Left renal cortex interstitium (tissue), 4 donors: ENCODE data around the gene ZNF691. TPM values are rescaled to one million over a fixed set of nuclear protein-coding genes. Genes with fewer than 3 reads are reported as not detected.
A peak's percentile ranks its signal among the peaks of the same experiment; 100 is the strongest.

Experiments
- DNase-seq, 4 donors: peaks; one replicate each; pipeline ENCODE4 v3.0.0-alpha.2; 2013; ENCODE audit warnings: low read depth in 4 of 4, low spot score in 2 of 4, missing footprints in 1 of 4
- polyA plus RNA-seq, 4 donors: library from polyadenylated mRNA; unstranded; fragments of 120-200 nt; gene quantifications; one replicate each; pipeline ENCODE4 v1.2.1, GENCODE V29; 2013; ENCODE audit not compliant: insufficient read length in 4 of 4

The ZNF691 gene
- polyA plus RNA-seq, 4 donors = 18.2 to 23.6 (median 19.3) TPM

GRCh38 chr1:42831273-42831672, 15.1 kb upstream of the ZNF691 start:
- no peak for DNase-seq

DNA sequence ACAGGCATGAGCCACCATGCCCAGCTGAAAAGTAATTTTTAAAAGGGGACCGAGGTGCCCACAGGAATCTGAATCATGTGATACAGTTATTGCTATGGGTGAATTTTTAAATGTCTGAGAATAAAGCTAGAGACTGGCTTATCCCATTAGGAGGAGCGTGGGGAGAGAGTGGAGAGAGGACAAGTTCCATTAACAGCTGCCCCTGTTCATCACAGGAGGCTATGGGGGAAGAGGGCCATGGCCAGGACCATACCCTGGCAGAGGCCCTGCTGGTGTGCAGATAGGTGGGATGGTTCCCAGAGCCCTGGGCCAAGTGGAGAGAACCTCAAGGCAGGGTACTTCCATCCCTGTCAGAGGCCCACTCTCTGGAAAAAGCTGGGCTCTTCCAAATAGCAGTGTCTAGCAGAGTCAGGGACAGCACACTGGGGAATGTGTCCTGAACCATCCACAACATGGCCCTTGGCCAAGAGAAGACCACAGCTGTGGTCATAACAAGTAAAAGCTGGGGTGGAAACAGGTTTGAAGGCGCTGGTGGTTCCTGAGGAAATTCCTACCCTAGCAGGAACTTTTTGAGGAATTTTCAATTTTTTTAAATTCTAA, 13.7 kb upstream of the ZNF691 start:
- no peak for DNase-seq

DNA sequence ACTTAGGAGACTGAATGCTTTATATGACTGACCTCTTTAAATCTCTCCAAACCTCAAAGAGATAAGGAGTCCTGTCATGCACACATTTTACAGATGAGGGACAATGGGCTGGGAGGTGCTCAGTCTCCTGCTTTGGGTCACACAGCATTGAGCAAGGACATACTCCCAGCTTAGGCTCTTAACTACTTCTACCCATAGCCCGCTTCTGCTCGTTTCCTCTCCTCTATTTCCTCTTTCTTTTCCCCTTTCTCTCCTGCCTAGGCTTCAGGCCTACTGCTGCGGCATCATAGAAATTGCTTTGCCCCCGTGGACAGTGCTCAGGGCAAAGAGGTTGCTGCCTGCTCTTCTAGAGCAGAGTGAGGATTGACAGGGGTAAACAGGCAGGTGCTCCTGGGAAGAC, 12.4 kb upstream of the ZNF691 start:
- DNase-seq = no peak

- no peak for DNase-seq
These were observed 11.6 kb upstream of the ZNF691 start for GRCh38 chr1:42834803-42835202.

DNA sequence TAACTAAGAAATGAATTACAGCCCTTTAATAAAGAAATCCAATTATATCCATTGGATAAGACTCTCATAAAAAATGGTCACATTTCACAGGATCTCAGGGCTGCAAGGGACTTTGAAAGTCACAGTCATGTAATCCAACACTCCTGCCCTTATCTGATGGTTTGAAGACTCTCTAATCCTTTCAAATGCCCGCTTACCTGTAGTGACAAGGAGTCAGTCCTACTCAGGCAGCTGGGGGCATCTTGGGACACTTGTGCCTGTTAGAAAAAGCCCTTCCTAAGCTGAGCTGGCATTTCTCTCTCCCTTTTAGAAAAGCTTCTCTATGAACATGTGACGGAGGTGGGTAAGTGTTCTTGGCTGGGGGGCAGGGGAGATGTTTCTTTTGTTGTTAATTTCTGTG, 11.0 kb upstream of the ZNF691 start:
- DNase-seq = no peak

DNA sequence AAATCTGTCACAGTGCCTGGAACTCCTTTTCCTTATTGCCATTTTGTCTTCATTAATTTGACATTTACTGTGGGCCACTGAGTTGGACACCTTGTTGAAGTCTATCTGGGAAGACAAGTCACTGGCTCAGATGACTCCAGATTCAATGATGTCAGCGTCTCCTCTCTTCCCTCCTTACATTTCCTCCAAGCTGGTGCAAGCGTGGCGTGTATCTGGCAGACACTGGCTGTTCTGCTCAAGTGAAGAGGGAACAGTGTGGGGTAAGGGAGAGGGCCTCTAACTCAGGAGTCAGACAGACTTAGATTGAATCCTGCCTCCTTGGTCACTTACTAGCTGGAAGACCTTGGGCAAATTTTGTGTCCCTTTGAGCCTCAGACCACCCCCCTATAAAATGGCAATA, 8.7 kb upstream of the ZNF691 start:
- DNase-seq = no peak

- DNase-seq = no peak
These were observed 7.8 kb upstream of the ZNF691 start for GRCh38 chr1:42838482-42839190.

DNA sequence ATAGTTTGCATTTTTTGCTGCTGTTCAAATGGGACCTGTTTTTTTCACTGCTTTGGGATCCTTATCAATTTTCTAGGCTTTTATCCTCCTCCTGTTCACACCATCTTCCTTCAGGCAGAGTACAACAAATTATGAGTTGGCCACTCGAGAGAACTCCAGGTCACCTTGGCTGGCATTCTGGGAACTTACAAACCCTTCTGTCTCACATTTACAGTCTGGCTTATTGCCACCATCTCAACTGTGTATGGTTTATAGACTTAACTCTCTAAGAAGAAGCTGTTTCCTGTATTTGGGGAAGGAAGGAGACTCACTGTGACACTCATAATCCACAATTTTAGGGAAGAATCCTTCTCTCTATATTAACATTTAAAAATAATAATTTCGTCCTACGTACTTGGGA, 5.4 kb upstream of the ZNF691 start:
- no peak for DNase-seq

GRCh38 chr1:42841440-42842147, 4.8 kb upstream of the ZNF691 start:
- DNase-seq = no peak

DNA sequence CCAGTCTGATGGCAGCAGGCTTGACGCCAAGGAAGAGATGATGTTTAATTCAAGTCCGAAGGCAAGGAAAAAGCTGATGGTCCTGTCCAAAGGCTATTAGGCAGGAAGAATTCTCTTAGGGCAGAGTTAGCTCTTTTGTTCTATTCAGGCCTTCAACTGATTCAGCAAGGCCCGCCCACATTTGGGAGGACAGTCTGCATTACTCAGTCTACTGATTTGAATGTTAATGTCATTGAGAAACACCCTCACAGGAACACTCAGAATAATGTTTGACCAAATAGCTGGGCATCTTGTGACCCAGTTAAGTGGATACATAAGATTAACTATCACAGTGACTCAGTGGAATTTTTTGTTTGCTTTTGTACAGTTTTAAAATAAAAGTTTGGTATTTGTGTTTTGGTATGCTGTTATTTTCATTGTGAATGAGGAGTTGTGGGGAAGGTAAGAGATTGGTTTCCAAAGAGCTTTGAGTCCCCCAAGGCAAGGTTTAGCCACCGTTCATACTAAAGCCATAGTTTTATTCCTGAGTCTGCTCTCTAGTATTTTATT, 1.7 kb upstream of the ZNF691 start:
- no peak for DNase-seq

GRCh38 chr1:42845193-42845592, 1.2 kb upstream of the ZNF691 start:
- DNase-seq = no peak

- no peak for DNase-seq
These were observed 552 bp upstream of the ZNF691 start for GRCh38 chr1:42845866-42846256.

- DNase-seq = peak in 1 of 4 donors; percentile 1
These were observed 740 bp downstream of the ZNF691 start for GRCh38 chr1:42847111-42847595.

- no peak for DNase-seq
These were observed 1.5 kb downstream of the ZNF691 start for GRCh38 chr1:42847721-42848460.

DNA sequence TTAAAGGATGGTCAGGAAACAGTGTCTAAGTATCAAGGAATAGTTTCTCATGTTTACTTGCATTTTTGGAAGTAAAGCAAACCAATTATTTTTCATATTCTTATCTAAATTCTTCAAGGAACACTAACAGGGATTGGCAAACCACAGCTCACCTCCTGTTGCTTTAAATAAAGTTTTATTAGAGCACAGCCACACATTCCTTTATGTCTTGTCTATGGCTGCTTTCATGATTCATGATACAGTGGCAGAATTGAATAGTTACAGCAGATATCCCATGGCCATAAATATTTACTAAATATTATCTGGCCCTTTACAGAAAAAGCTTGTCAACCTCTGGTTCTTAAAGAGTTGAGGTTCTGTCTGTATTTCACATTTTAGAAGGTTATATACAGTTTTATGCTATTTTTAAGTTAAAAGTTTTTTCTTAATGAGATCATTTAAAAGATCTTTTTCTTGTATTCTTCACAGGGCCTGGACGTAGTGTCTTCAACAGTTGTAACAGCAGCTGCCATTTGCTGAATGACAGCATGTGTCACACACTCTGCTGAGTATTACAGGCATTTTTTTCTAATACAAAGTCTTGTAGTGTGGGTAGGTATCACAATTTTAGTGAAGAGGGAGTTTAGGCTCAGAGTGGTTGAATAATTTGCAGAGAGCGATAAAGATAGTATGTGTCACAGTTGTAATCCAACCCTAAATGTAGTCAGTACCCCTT, 2.6 kb downstream of the ZNF691 start:
- no peak for DNase-seq

GRCh38 chr1:42849944-42850343, 3.5 kb downstream of the ZNF691 start:
- DNase-seq = no peak

DNA sequence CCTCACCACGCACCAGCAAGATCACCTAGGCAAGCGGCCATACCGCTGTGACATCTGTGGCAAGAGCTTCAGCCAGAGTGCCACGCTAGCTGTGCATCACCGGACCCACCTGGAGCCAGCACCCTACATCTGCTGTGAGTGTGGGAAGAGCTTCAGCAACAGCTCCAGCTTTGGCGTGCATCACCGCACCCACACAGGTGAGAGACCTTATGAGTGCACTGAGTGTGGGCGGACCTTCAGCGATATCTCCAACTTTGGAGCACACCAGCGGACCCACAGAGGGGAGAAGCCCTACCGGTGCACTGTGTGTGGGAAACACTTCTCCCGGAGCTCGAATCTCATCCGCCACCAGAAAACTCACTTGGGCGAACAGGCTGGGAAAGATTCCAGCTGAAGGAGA, 5.0 kb downstream of the ZNF691 start:
- DNase-seq = no peak

DNA sequence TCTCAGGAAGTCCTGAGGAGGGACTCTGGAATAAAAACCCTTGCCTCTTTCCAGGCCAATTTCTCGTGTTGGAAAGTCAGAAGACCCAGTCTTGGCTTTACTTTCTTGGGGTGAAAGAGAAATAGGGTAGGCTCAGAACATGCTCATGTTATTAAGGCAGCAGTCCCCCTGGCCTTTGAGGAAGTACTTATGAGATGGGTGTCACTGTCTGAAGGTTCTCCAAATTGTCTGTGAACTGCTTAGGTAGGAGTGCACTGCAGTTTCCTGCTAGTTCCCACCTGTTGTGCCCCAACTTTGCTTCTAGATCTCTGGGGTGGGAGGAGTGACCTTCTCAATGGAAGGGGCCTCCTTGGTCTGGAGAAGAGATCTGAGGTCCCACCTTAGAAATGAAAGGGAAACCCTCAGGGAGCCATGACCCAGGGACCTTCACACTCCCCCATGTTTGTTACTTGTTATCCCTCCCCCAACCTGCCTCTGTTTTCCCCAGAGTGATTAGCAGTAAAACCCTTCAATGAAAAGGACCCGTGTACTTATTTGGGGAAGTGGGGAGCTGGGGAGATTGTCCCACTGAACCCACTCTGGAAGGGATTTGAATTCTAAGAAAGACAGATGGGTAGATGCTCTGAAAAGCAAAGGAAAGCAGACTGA, 5.7 kb downstream of the ZNF691 start:
- DNase-seq = no peak

GRCh38 chr1:42852608-42852980, 6.2 kb downstream of the ZNF691 start:
- DNase-seq = no peak
